Stimulated activated CD8-positive, alpha-beta memory T cell treated with anti-CD3 and anti-CD28 coated beads, Interleukin-12 subunit alpha, Interleukin-12 subunit beta, amount 100 ng/mL, for 24 hours (primary cell): ENCODE data around the gene KLHDC7B.

ENCODE experiments used
- DNase-seq: peaks from one replicate; pipeline ENCODE4 v3.0.0-alpha.2; 2020; ENCODE audit errors: extremely low read depth

The KLHDC7B gene

GRCh38 chr22:50548040-50548920, 2.6 kb downstream of the KLHDC7B start:
- DNase-seq = no peak

DNA sequence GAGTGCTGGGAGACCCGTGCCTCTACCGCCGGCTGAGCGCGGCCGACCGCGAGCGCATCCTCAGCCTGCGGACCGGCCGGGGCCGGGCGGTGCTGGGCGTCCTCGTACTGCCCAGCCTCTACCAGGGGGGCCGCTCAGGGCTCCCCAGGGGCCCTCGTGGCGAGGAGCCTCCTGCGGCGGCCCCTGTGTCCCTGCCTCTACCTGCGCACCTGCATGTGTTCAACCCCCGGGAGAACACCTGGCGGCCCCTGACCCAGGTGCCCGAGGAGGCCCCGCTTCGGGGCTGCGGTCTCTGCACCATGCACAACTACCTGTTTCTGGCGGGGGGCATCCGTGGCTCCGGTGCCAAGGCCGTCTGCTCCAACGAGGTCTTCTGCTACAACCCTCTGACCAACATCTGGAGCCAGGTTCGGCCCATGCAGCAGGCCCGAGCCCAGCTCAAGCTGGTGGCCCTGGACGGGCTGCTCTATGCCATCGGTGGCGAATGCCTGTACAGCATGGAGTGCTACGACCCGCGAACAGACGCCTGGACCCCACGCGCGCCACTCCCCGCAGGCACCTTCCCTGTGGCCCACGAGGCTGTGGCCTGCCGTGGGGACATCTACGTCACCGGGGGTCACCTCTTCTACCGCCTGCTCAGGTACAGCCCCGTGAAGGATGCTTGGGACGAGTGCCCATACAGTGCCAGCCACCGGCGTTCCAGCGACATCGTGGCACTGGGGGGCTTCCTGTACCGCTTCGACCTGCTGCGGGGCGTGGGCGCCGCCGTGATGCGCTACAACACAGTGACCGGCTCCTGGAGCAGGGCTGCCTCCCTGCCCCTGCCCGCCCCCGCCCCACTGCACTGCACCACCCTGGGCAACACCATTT, 3.5 kb downstream of the KLHDC7B start:
- DNase-seq = no peak

DNA sequence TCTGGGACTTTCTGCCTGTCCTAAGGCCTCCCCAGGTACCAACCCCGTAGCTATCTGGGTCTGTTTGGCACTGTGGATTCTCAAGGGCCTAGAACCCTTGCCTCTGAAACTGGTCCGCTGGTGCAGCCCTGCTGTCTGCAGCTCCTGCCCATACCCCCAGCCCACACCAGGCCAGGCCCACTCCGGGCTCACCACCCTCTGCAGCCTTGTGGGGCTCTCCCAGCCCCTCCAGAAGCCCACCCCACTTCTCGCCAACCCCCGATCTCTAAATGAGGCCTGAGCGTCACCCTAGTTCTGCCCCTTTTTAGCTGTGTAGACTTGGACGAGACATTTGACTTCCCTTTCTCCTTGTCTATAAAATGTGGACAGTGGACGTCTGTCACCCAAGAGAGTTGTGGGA, 4.7 kb downstream of the KLHDC7B start:
- no peak for DNase-seq

GRCh38 chr22:50551160-50551752, 5.6 kb downstream of the KLHDC7B start:
- DNase-seq = no peak

GRCh38 chr22:50553310-50553709, 7.6 kb downstream of the KLHDC7B start:
- no peak for DNase-seq

- no peak for DNase-seq
These were observed 11.0 kb downstream of the KLHDC7B start for GRCh38 chr22:50556703-50557102.

- DNase-seq = no peak
These were observed 14.3 kb downstream of the KLHDC7B start for GRCh38 chr22:50560034-50560433.

DNA sequence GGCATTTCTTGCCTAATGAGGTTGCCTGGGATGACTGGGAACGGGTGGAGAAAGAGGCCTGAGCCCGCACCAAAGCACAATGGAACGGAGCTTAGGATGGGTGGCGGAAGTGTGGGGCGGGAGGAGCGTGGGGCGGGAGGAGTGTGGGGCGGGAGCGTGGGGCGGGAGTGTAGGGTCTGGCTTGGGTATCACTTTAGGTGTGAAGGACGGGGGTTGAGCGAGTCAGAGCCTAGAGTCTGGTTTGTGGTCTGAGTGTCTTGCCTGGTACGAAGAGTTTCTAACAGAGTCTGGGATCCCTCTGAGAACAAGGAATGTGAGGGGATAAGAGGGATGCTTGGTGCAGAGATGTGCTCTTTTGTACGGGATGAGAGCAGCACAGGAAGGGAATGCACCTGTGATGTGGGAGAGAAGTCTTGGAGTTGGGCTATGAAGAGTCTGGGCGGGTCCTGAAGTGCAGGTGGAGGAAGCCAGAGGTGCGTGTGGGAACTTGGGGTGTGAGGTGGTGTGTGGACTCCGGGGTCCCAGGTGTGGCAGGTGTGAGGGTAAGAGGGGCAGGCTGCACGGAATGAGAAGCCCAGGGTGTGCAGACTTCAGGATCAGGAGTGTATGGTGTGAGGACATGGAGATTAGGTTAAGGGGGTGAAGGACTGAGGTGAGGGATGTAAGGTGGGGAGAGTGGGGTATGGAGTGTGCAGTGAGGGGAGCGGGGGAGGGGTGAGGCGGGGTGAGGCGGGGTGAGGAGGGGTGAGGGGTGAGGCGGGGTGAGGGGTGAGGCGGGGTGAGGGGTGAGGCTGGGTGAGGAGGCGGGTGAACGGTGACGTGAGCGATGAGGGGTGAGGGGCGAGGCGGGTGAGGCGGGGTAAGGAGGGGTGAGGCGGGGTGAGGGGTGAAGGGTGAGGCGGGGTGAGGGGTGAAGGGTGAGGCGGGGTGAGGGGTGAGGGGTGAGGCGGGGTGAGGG, 16.0 kb downstream of the KLHDC7B start:
- DNase-seq = no peak

DNA sequence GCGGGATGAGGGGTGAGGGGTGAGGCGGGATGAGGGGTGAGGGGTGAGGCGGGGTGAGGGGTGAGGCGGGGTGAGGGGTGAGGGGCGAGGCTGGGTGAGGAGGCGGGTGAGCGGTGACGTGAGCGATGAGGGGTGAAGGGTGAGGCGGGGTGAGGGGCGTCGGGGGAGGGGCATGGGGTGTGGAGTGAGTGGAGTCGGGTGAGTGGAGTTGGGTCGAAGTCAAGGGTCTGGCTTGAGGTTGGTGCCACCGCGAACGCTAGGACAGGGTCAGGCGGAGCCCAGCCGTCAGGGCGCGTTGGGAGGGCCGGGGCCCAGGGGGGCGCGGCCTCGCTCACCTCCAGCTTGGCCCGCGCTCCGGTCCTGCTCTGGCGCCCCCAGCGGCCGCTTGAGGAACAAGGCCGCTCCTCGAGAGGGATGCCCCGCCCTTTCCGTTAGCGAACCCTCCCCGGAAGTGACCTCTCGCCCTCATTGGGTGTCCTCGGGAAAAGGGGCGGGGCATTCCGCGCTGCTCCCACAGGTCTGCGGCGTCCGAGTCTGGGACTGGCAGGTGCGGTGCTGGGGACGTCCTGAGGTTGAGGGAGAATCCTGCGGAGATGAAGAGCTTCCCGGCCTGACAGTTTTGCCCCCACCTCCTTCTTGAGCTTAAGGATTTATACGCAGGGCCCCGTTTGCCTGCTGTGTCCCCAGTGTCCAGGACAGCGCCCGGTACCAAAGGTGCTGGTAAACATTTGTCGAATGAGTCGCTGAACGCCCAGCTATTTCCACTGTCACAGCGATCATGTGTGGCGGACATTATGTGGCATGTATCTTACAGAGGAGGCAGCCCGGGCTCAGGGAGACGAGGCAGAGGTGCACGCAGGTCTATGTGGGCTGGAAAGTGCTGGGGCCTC, 17.1 kb downstream of the KLHDC7B start, which contains the start of gene SYCE3:
SYCE3 (minus strand) TSS at position 397 of the 890 bp plus-strand sequence. CDS start 6,514 bp downstream, outside the sequence.
- DNase-seq = peak; percentile 85

DNA sequence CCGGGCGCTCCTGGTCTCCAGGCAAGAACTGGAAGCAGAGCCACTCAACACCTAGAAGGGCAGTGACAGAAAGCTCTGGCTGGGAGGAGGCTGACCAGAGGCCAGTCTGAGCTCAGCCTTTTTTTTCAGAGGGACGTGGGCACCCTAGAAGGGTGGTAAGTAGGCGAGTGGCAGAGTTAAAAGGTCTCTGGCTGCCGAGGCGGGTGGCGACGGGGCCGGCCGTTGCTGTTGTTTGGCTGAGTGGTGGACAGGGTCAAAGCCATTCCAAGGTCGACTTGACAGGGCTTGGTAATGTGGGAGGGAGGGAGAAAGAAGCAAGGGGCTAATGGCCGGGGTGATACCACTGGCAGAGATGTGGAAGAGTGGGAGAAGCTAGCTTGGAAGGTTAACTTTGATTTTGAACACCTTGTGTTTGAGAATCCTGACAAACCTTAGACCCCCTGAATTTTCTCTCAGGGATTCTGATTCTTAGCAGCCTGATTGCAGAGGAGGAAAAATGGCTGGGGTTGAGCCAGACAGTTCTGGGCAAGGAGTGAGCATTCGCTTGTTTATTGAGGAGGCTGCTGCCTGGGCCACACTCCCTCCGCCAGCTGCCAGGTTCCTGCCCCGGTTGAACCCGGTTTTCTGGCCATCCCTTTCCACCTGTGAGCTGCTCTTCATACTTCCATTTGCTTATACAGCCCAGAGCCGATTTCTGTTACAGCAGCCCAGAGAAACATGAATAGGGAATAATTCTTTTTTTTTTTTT, 17.9 kb downstream of the KLHDC7B start:
- DNase-seq = no peak

DNA sequence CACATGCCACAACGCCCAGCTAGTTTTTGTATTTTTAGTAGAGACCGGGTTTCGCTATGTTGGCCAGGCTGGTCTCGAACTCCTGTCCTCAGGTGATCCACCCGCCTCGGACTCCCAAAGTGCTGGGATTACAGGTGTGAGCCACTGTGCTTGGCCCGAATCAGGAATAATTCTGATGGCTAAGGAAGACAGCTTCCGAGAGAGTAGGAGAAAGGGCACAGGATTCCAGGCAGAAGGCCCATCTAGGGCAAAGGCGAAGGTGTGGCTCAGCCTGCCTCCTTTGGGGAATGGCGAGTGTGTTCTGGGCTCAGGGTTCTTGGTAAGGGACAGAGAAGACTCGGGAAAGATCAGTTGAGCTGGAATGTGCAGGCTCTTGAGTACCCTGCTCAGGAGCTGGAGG, 18.6 kb downstream of the KLHDC7B start:
- DNase-seq = no peak

DNA sequence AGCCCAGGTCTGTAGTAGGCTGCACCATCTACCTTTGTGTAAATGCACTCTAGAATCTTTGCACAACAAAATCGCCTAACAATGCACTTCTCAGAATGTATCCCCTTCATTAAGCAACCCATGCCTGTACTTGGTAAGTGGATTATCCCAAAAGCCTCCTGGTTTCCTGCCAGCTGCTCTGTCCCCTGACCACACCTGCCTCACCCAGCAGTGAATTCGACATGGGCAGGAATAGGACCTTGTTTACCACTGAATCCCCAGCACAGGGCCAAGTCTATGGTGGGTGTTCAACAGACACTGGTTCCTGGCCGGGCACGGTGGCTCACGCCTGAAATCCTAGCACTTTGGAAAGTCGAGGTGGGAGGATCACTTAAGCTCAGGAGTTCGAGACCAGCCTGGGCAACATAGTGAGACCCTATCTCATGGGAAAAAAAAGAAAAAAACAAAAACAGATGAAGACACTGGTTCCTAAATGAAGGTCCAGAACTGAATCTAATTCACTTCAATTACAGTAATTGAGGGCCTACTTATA, 22.1 kb downstream of the KLHDC7B start:
- DNase-seq = no peak

DNA sequence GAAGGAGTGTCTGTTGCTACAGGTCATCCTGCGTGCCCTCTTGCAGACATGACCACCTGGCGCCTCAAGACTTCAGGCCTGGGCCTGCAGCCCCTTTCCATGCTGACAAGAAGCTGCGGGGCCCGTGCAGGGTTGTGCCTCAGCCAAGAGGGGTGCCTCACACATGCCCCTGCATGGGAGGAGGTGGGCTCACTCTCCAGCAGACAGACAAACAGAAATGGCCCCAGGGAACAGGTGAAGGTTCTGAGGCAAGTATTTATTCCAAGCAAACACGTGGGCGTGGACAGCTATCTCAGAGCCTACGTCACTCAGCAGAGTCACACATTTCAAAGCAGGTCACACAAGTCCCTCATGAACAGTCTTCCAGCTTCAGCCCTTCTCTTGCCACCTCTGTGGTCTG, 22.9 kb downstream of the KLHDC7B start:
- DNase-seq = no peak

DNA sequence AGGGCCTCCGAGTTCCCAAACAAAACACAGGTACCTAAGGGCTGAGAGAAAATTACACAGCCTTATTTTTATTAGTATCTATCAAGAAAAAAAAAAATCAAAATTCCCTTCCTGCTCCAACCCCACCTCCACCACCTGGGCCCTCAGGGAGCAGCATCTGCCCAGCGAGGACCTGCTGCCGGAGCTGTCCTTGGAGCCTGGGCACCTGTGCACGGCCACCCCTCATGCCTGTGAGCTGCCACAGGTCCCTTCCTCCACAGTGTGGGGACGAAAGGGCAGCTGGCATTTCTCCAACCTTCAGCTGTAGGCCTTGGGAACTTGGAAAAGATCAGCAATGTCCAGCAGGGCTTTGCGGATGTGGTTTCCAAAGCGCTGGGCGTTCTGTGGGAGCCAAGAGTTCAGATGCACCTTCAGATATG, 23.4 kb downstream of the KLHDC7B start:
- DNase-seq = no peak

GRCh38 chr22:50569896-50570535, 24.3 kb downstream of the KLHDC7B start:
- no peak for DNase-seq

GRCh38 chr22:50570861-50571260, 25.2 kb downstream of the KLHDC7B start:
- DNase-seq = no peak

GRCh38 chr22:50571264-50572175, 25.8 kb downstream of the KLHDC7B start:
- no peak for DNase-seq
